H1 (cell line): ENCODE data around the gene KCNK7. TPM values are rescaled to one million over a fixed set of nuclear protein-coding genes. Genes with fewer than 3 reads are reported as not detected.

ENCODE experiments used
- CTCF ChIA-PET: fragments of 300-600 bp; sonication (Branson Sonifier 250); formaldehyde crosslinking; loops from one replicate; lab custom pipeline; 2021; ENCODE audit not compliant: partially characterized antibody; lab: Charles Lee
- POLR2A ChIA-PET: fragments of 300-600 bp; sonication (Branson Sonifier 250); formaldehyde crosslinking; loops from one replicate; lab custom pipeline; 2021; ENCODE audit warnings: inconsistent platforms; ENCODE audit not compliant: partially characterized antibody; lab: Charles Lee
- DNase-seq, 2 experiments: peaks; one replicate each; pipeline versions ENCODE4 v3.0.0 to v3.0.0-alpha.2; 2010 to 2022; ENCODE audit warnings: low spot score in 2 of 2, low read depth in 1 of 2, mixed read lengths in 1 of 2
- FAIRE-seq: peaks from 2 replicates; lab custom pipeline; 2011; peaks lifted over from hg19 to GRCh38; lab: Jason Lieb, UNC
- H2AFZ ChIP-seq: 2 replicates; pipeline ENCODE4 v1.8.1; 2012; ENCODE audit warnings: low read length, inconsistent platforms
- H2AK5ac ChIP-seq: 2 replicates; pipeline ENCODE4 v1.6.1; 2013; ENCODE audit warnings: low read depth, low read length
- H2BK120ac ChIP-seq: replicated peaks from 2 replicates; pipeline ENCODE3; 2013; ENCODE audit warnings: low read depth, low read length, inconsistent platforms
- H2BK12ac ChIP-seq: 2 replicates; pipeline ENCODE4 v1.6.1; 2013; ENCODE audit warnings: low read depth, low read length
- H2BK15ac ChIP-seq: 2 replicates; pipeline ENCODE4 v1.6.1; 2013; ENCODE audit warnings: low read length
- H2BK20ac ChIP-seq: 2 replicates; pipeline ENCODE4 v1.6.1; 2013; ENCODE audit warnings: low read length
- H2BK5ac ChIP-seq: 2 replicates; pipeline ENCODE4 v1.6.1; 2013; ENCODE audit warnings: low read depth, low read length
- H3K14ac ChIP-seq: 2 replicates; pipeline ENCODE4 v1.6.1; 2013; ENCODE audit warnings: inconsistent platforms; ENCODE audit not compliant: insufficient read length
- H3K18ac ChIP-seq: 2 replicates; pipeline ENCODE4 v1.6.1; 2013; ENCODE audit warnings: low read length; ENCODE audit errors: extremely low read depth
- H3K23ac ChIP-seq: 2 replicates; pipeline ENCODE4 v1.6.1; 2013; ENCODE audit warnings: inconsistent platforms; ENCODE audit not compliant: insufficient read length
- H3K23me2 ChIP-seq: 2 replicates; pipeline ENCODE4 v1.6.1; 2013; ENCODE audit warnings: low read depth, low read length
- H3K27ac ChIP-seq: 2 replicates; pipeline ENCODE4 v1.6.1; 2011; ENCODE audit warnings: low read depth, low read length, inconsistent platforms
- H3K27me3 ChIP-seq, 4 experiments: replicated peaks in 1 of 4; 1 replicate in 1 of 4; 2 replicates in 3 of 4; pipeline versions ENCODE4 v1.6.1 to v1.8.1; 2011 to 2013; ENCODE audit warnings: low read length in 3 of 4, mild to moderate bottlenecking in 3 of 4, inconsistent platforms in 2 of 4, mixed read lengths in 2 of 4, moderate library complexity in 1 of 4; ENCODE audit not compliant: control insufficient read depth in 3 of 4, insufficient read depth in 3 of 4; ENCODE audit errors: extremely low read depth in 1 of 4
- H3K36me3 ChIP-seq, 4 experiments: 2 replicates each; pipeline versions ENCODE4 v1.6.1 to v1.8.1; 2011 to 2013; ENCODE audit warnings: mild to moderate bottlenecking in 4 of 4, low read length in 3 of 4, moderate library complexity in 2 of 4, control low read depth in 1 of 4, inconsistent platforms in 1 of 4; ENCODE audit not compliant: insufficient read depth in 4 of 4, control insufficient read depth in 2 of 4
- H3K4ac ChIP-seq: replicated peaks from 2 replicates; pipeline ENCODE3; 2013; ENCODE audit warnings: low read length, low read depth, mixed read lengths, inconsistent platforms; ENCODE audit not compliant: insufficient read length
- H3K4me1 ChIP-seq, 4 experiments: replicated peaks in 1 of 4; 1 replicate in 1 of 4; 2 replicates in 3 of 4; pipeline versions ENCODE4 v1.6.1 to v1.8.1; 2011 to 2013; ENCODE audit warnings: low read length in 3 of 4, inconsistent platforms in 2 of 4, mixed read lengths in 1 of 4; ENCODE audit not compliant: insufficient read depth in 4 of 4, control insufficient read depth in 3 of 4
- H3K4me2 ChIP-seq, 2 experiments: 2 replicates each; pipeline versions ENCODE4 v1.6.1 to v1.8.1; 2011 to 2013; ENCODE audit warnings: low read depth in 2 of 2, low read length in 2 of 2, control low read depth in 1 of 2, inconsistent platforms in 1 of 2, mild to moderate bottlenecking in 1 of 2; ENCODE audit not compliant: insufficient read depth in 1 of 2
- H3K4me3 ChIP-seq, 4 experiments: fragments of 200-600, 300-600 bp in 1 of 4; sonication (generic), shearing (Covaris generic), sonication (Bioruptor Twin) in 1 of 4; 2 replicates each; pipeline versions ENCODE4 v1.5.1 to v1.8.1; 2011 to 2016; ENCODE audit warnings: low read length in 4 of 4, low read depth in 3 of 4, control low read depth in 2 of 4, inconsistent platforms in 2 of 4, mild to moderate bottlenecking in 2 of 4, mixed read lengths in 1 of 4, moderate library complexity in 1 of 4; ENCODE audit not compliant: insufficient read depth in 2 of 4; ENCODE audit errors: extremely low read depth in 1 of 4
- H3K56ac ChIP-seq: replicated peaks from 2 replicates; pipeline ENCODE3; 2013; ENCODE audit warnings: low read depth, mild to moderate bottlenecking, mixed read lengths, low read length, inconsistent platforms; ENCODE audit not compliant: insufficient read length
- H3K79me1 ChIP-seq: 2 replicates; pipeline ENCODE4 v1.6.1; 2013; ENCODE audit warnings: low read depth, low read length, control low read depth
- H3K79me2 ChIP-seq, 2 experiments: 2 replicates each; pipeline versions ENCODE4 v1.6.1 to v1.8.1; 2012 to 2013; ENCODE audit warnings: low read length in 2 of 2, mild to moderate bottlenecking in 2 of 2, inconsistent platforms in 1 of 2; ENCODE audit not compliant: insufficient read depth in 2 of 2, control insufficient read depth in 1 of 2
- H3K9ac ChIP-seq, 4 experiments: replicated peaks in 1 of 4; 1 replicate in 1 of 4; 2 replicates in 3 of 4; pipeline versions ENCODE4 v1.6.1 to v1.8.1; 2011 to 2013; ENCODE audit warnings: low read depth in 3 of 4, low read length in 3 of 4, control low read depth in 2 of 4, mild to moderate bottlenecking in 2 of 4, moderate library complexity in 2 of 4, inconsistent platforms in 1 of 4; ENCODE audit errors: extremely low read depth in 1 of 4
- H3K9me3 ChIP-seq, 2 experiments: 2 replicates each; pipeline versions ENCODE4 v1.6.1 to v1.8.1; 2012 to 2013; ENCODE audit warnings: mild to moderate bottlenecking in 2 of 2, moderate library complexity in 2 of 2, control low read depth in 1 of 2, inconsistent platforms in 1 of 2, low read depth in 1 of 2, low read length in 1 of 2, mixed read lengths in 1 of 2; ENCODE audit not compliant: insufficient read depth in 2 of 2
- H4K20me1 ChIP-seq, 2 experiments: replicated peaks in 1 of 2; 2 replicates each; pipeline versions ENCODE3 to v1.8.1; 2011 to 2013; ENCODE audit warnings: inconsistent platforms in 2 of 2, low read length in 2 of 2, mild to moderate bottlenecking in 1 of 2; ENCODE audit not compliant: insufficient read depth in 2 of 2, control insufficient read depth in 1 of 2
- H4K5ac ChIP-seq: 2 replicates; pipeline ENCODE4 v1.6.1; 2013; ENCODE audit warnings: low read length, low read depth, mixed read lengths, inconsistent platforms; ENCODE audit not compliant: insufficient read length
- H4K8ac ChIP-seq: 2 replicates; pipeline ENCODE4 v1.8.0; 2013; ENCODE audit warnings: mild to moderate bottlenecking, moderate library complexity, low read length, inconsistent platforms; ENCODE audit not compliant: insufficient read depth; ENCODE audit errors: extremely low read depth
- H4K91ac ChIP-seq: replicated peaks from 2 replicates; pipeline ENCODE3; 2013; ENCODE audit warnings: low read length, mixed read lengths, inconsistent platforms; ENCODE audit not compliant: insufficient read length
- BCL11A ChIP-seq, 2 experiments: IDR thresholded peaks; one replicate each; pipeline ENCODE4 v1.6.1; 2011; ENCODE audit warnings: low read depth in 2 of 2, low read length in 2 of 2, mild to moderate bottlenecking in 2 of 2
- CTCF ChIP-seq, 3 experiments: IDR thresholded peaks; 1 replicate in 2 of 3; 2 replicates in 1 of 3; pipeline versions ENCODE4 v1.5.1 to v1.6.1; 2011; ENCODE audit warnings: low read length in 3 of 3, mild to moderate bottlenecking in 3 of 3, inconsistent platforms in 2 of 3, low read depth in 1 of 3, moderate library complexity in 1 of 3; ENCODE audit not compliant: insufficient read depth in 1 of 3; ENCODE audit errors: control extremely low read depth in 1 of 3
- E2F6 ChIP-seq: IDR thresholded peaks from 2 replicates; pipeline ENCODE4 v1.6.1; 2012; ENCODE audit warnings: inconsistent platforms
- EGR1 ChIP-seq: IDR thresholded peaks from 2 replicates; pipeline ENCODE4 v1.6.1; 2011; ENCODE audit warnings: low read depth, low read length, borderline replicate concordance
- KDM4A ChIP-seq: IDR thresholded peaks from one replicate; pipeline ENCODE4 v1.7.1; 2012; ENCODE audit warnings: low read depth, mild to moderate bottlenecking, moderate library complexity, low read length, inconsistent platforms; ENCODE audit not compliant: severe bottlenecking
- MAX ChIP-seq: IDR thresholded peaks from 2 replicates; pipeline ENCODE4 v1.6.1; 2012; ENCODE audit warnings: inconsistent platforms
- PHF8 ChIP-seq: fragments of 200-600 bp; sonication (generic); conservative IDR thresholded peaks from 2 replicates; pipeline ENCODE4 v1.7.1; 2012; ENCODE audit warnings: low read depth, mild to moderate bottlenecking, inconsistent platforms, low read length, moderate library complexity
- WGBS, 2 experiments: shearing (Covaris generic) in 1 of 2; methylation state at CpG; one replicate each; pipeline versions ENCODE4 v1.1.6 to v1.1.7; 2013 to 2015; ENCODE audit warnings: low lambda C conversion rate in 2 of 2, mixed read lengths in 2 of 2, inconsistent platforms in 1 of 2, low coverage in 1 of 2, missing lambda C conversion rate in 1 of 2; ENCODE audit not compliant: insufficient replicate concordance in 2 of 2, insufficient coverage in 1 of 2, insufficient read length in 1 of 2; ENCODE audit errors: extremely low coverage in 1 of 2, missing lambda C conversion rate in 1 of 2; 5-methylcytosine and 5-hydroxymethylcytosine counted together
- polyA plus RNA-seq, 7 experiments: library from polyadenylated mRNA; depleted of rRNA in 3 of 7; stranded (reverse) in 5 of 7; unstranded in 2 of 7; fragments of >200 nt in 5 of 7; fragments of 200-250 nt in 2 of 7; gene quantifications; 1 replicate in 5 of 7; 2 replicates in 1 of 7; 4 replicates in 1 of 7; pipeline versions ENCODE4 v1.2.1 to v1.2.3, GENCODE V29; 2011 to 2013; ENCODE audit warnings: missing spikeins in 2 of 7, mixed read lengths in 2 of 7
- total RNA-seq: library from RNA; stranded (reverse); fragmentation: NEBNext Ultra II Directional; extraction: Animal tissue kit (Norgen Biotek cat#: 25700); gene quantifications from 2 replicates; pipeline ENCODE4 v1.2.1, GENCODE V29; 2021

KCNK7 gene
- total and polyA plus RNA-seq, 2 of the 8 experiments (the other 6 are each of a cell fraction or from before 2014, with no cell fraction given) = 0.74 to 1.0 TPM

GRCh38 chr11:65574109-65574810 is 21.3 kb downstream of the KCNK7 start:
- WGBS, 2 experiments = 1% methylated on average over 19 of the region's 67 CpGs; no CpG with 5 or more reads in 1 of the 2 experiments
- no peak for FAIRE-seq
- POLR2A ChIA-PET = interaction anchor here (2.2 to 3.7 kb wide), 7 partner anchors 11 to 44 kb away, joined by 6 to 36 read pairs (median 19); no protein-coding TSS in a partner anchor
- TF ChIP-seq BCL11A (IDR thresholded peaks at IDR 0.05; ENCODE audit: low read depth in 2 of 2, low read length in 2 of 2) (no peak), MAX (peak; percentile 42; the same call in 1 of the 2 replicates), CTCF (IDR thresholded peaks at IDR 0.05; ENCODE audit: control extremely low read depth in 1 of 3, insufficient read depth in 1 of 3, low read depth in 1 of 3, low read length in 3 of 3) (peak in 2 of 3 experiments; percentile 70 to 80; a peak in 3 of 4 replicates), E2F6 (peak; percentile 72), PHF8 (no peak), EGR1 (peak; percentile 20; the same call in 1 of the 2 replicates), KDM4A (peak; percentile 60)

More at GRCh38 chr11:65574109-65574810, 21.3 kb downstream of the KCNK7 start:
- no peak overlapping the region for H2BK5ac ChIP-seq
- peak overlapping the region; percentile 31; the same call in 1 of the 2 replicates for H4K8ac ChIP-seq
- H3K14ac ChIP-seq = no peak overlapping the region
- H3K23ac ChIP-seq = no peak overlapping the region
- H4K91ac ChIP-seq = no peak overlapping the region
- H3K56ac ChIP-seq = no peak overlapping the region
- no peak overlapping the region for H3K4ac ChIP-seq
- no peaks in the 10 kb centered on the region for H3K36me3 ChIP-seq
- H2AFZ ChIP-seq = no peak overlapping the region
- H3K79me1 ChIP-seq = no peaks in the 10 kb centered on the region
- no peak overlapping the region for H2BK20ac ChIP-seq
- H3K4me2 ChIP-seq = peak overlapping the region; percentile 72 to 81
- H3K9me3 ChIP-seq = no peaks in the 10 kb centered on the region
- H4K5ac ChIP-seq = no peak overlapping the region
- peak overlapping the region; percentile 20 to 63 (median 40); a peak in 7 of 8 replicates for H3K4me3 ChIP-seq
- H3K27ac ChIP-seq = no peak overlapping the region
- H2BK120ac ChIP-seq = no peak overlapping the region
- peak; percentile 72 to 84 for DNase-seq
- H2AK5ac ChIP-seq = no peak overlapping the region
- H2BK15ac ChIP-seq = no peak overlapping the region; the same call in 1 of the 2 replicates
- peaks cover 13 to 32% (median 20%) of the 10 kb centered on the region in 4 experiments for H3K4me1 ChIP-seq
- H3K9ac ChIP-seq = peak overlapping the region in 1 of 4 experiments; percentile 53; a peak in 1 of 7 replicates
- H3K79me2 ChIP-seq = peaks cover 0 to 11% of the 10 kb centered on the region in 2 experiments; a peak in 1 of 4 replicates
- no peak overlapping the region for H2BK12ac ChIP-seq
- CTCF ChIA-PET = interaction anchor here (1.2 to 16.3 kb wide), 10 partner anchors 13 to 73 kb away, joined by 3 to 284 read pairs (median 35); partner anchors contain the start of genes KCNK7, LTBP3 and PCNX3
- peaks cover 14% of the 10 kb centered on the region; the same call in 1 of the 2 replicates for H3K23me2 ChIP-seq
- peaks cover 8 to 39% (median 28%) of the 10 kb centered on the region in 4 experiments for H3K27me3 ChIP-seq
- peaks cover 15 to 21% of the 10 kb centered on the region in 2 experiments for H4K20me1 ChIP-seq
- no peak overlapping the region for H3K18ac ChIP-seq
